NCI-H2107 (cell line): ENCODE data around the gene SEZ6L.
"Not testable (repeated sequence)": the region's sequence is repeated elsewhere in the genome, so short reads cannot be mapped to it uniquely, and the experiment has no call there.

Source experiments
- DNase-seq: peaks from one replicate; lab custom pipeline; 2025; lab: John Stamatoyannopoulos, UW

Gene SEZ6L

GRCh38 chr22:26383968-26384556 lies 214.8 kb downstream of the SEZ6L start:
- DNase-seq = no peak

DNA sequence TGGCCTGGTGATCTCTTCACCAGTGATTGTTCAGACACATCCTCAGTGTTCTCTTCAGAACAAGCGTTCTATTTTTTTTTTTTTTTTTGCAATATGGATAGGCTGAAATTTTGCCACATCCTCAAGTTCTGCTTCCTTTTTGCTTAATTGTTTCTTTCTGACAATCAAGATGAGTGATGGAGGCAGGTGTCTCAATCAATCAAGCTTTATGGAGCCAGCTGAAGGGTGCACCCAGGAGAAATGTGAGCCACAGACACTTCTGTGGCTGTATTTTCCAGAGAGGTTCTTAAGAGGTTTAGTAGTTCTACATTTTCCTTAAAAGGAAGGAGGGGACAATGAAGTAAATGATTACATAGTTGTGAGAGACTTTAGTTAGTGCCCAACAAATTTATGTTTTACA lies 215.9 kb downstream of the SEZ6L start:
- no peak for DNase-seq

DNA sequence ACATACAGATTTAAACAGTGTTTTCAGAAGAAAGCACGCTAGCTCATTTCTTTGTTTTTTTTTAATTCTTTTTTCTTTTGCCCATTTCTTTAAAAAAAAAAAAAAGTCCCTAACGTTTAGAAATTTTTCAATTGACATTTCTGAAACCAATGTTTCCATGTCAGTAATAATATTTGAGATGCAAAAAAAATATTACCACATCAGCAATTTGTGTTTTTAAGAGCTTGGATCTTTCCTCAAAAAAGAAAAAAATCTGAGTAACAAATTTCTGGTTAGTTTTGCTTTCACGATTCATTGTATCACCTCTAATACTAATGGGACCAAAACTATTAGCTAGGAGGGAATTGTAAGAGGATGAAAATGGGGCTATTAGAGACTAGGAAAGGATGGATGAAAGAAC lies 219.9 kb downstream of the SEZ6L start:
- DNase-seq = no peak

GRCh38 chr22:26391091-26391490 lies 221.8 kb downstream of the SEZ6L start:
- DNase-seq = no peak

GRCh38 chr22:26391623-26392022 lies 222.4 kb downstream of the SEZ6L start:
- no peak for DNase-seq

DNA sequence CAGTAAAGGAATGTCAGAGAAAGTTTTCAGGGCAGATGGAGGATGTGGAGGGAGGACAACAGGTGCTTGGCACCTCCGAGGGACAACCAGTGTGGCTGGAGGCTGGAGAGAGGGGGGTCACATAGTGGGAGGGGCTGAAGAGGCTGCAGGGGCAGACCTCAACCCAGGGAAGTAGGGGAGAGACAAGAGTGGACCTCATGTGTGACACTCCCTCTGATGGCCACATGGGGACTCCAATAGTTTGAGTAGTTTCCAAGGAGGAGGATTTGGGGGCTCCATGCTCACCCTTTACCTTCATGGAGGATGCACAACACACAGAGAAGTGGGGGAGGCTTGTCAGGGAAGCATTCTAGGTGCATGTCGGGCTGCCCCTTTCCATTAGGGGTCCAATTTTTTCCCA lies 224.7 kb downstream of the SEZ6L start:
- DNase-seq = no peak

DNA sequence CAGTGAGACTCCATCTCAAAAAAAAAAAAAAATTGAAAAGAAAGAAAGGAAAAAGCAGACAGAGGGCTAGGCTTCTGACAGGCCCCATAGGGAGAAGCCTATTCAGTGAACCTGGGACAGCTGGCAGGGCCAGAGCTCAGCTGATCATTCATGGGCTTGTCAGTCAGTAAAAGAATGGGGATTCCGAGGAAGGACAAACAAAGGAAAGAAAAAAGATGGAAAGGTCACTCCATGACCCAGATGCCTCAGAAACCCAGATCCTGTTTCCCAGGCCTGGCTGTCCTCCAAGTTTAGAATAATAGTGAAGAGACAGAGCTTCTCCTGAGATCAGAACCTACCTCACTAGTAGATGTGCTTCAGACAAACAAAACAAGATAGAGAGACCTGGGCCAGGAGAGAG lies 225.5 kb downstream of the SEZ6L start:
- no peak for DNase-seq

DNA sequence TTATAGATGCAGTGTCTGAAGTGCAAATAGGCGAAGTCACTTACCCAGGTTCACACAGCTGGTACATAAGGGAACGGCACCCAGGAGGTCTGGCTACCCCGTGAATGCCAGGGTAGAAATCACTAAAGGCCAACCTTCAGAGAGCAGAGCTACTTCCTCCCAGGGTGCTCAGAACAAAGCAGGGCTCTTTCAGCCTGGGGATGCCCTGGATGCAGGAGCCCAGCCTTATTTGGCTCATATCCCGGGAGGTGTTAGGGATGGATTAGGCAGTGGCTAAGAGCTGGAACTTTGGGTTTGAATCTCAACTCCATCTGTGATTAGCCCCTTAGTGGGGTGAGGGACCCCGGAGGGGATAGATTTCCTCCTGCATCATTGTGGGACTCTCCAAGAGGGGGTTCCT lies 226.7 kb downstream of the SEZ6L start:
- DNase-seq = no peak

DNA sequence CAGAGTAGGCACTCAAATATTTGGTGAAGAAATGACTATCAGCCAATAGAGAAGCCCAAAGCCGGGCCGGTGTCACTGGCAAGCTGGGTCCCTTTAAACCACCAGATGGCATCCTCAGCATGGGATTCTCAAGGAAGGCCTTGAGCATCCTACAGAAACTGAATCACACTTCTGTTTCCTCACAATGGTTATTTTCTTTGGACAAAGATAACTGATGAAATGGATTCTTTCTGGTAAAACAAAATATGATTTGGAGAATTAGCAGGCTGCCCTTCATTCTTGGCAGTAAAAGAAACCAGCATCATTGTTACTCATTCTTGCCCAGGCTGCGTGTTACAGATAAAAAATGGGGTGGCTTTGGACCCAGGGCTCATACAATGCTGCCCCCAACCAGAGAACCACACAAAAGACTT lies 229.5 kb downstream of the SEZ6L start:
- no peak for DNase-seq

DNA sequence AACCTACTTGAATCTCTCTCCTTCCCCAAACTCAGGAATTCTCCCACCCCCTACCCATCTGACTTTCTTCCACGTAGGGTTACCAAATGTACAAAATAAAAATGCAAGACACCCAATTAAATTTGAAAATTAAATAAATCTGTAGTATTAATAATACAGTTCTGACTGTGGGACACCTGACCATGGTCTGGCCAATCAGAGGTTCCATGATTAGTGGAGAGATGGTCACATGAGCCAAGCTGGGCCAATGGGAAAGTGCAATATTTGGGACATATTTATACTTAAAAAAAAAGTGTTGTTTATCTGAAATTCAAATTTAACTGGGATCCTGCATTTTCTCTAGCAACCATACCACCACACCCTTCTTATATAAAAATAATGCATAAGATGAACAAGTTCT lies 230.0 kb downstream of the SEZ6L start:
- DNase-seq = no peak

DNA sequence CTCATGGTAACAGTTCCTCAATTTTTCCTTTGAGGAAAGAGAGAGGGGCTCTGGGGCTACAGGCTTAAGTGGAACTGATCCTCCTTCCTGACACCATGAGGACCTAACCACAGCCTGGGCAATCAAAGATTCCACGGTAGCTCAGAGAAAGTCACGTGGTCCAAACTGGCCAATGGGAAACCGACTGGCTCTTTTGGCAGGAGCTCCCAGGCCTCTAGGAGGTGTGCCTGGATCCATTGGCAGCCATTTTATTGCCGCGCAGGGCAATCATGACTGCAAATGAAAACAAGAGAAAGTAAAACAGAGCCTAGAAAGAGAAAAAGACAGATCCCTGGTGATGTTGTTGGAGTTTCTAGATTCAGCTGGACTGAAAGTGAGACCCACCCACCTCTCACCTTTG lies 232.5 kb downstream of the SEZ6L start:
- no peak for DNase-seq

DNA sequence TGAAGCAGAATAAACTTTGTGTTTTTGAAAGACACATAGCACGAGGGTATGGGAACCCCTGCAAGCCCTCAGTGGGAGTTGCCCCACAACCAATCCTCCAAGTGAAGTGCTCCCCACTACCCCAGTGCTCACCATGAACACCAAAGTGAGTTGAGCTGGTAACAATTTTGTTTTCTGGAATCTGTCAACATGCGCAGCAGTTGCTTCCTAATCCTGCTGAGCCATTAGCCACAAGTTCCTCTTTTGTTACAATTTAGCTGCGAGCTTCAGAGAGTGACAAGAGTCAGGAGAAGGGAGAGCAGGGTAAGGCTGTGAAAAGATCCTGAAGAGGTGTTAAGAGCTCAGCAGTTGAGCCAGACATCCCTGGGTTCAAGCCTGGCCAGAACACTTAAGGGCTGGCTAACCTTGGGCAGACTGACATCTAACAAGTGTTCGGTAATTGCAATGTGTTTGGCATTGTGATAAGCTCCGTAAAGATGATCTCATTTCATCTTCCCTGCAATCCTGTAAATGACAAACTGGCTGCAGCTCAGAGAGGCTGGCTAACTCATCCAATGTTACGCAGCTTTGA lies 235.7 kb downstream of the SEZ6L start:
- DNase-seq = no peak

- no peak for DNase-seq
Observed at GRCh38 chr22:26406118-26406517, 236.9 kb downstream of the SEZ6L start.

DNA sequence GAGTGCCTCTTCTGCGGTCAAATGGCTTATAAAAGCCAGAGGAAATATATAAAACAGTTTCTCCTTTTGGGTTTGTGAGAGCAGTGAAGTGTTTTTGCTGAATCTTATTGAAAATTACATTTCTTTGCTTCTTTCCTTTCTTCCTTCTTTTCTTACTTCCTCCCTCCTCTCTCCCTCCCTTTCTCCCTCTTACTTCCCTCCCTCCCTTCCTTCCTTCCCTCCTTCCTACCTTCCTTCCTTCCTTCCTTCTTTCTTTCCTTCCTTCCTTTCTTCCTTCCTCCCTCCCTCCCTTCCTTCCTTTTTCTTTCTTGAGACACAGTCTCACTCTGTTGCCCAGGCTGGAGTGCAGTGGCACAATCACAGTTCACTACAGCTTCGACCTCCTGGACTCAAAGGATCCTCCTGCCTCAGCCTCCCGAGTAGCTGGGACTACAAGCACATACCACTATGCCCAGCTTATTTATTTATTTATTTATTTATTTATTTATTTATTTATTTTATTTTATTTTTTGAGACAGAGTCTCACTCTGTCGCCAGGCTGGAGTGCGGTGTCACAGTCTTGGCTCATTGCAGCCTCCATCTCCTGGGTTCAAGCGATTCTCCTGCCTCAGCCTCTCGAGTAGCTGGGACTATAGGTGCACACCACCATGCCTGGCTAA lies 239.4 kb downstream of the SEZ6L start:
- DNase-seq = not testable (repeated sequence)

DNA sequence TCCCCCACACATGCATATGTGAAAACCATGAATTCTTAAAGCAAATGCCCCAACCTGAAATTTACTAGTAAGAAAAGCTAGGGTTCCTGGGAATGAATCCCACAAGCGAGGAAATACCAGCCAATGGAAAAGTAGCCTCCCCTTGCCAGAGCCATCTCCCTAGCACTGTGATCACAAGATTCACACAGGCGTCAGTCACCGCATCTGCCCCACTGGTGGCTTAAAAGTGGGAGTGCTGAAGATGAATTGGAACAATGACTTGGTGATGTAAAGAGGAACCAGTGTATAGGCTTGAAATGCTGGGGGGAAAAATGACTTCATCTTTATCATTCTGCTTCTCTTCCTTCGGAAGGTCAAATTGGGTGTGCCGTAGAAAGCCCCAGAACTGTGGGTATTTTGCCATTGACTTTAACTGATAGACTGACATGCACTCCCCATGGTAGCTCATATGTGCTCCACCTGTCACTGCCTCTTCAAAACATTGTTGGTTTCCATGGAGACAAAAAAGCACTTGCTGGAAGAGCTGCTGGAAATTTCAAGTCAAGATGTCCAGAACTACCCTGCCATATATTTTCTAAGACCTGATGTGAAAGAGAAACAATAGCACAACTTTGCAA lies 240.6 kb downstream of the SEZ6L start:
- DNase-seq = no peak

DNA sequence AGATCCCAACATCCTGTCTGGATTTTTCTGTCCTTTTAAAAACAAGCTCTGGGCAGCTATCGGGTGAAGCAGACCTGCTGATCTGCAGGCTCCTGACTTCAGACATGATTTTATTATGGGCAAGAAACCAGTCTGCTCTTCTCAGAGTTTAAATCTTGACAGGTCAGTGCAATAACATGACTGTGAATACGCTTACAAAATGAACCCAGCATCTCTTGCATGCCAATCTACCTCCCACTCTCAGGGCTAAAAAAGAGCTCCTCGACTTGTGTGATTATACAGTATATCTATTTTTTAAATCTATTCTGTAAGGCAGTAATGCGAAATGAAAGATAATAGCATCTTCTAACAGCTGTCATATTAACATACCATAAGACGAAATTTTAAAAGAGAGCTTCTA lies 241.1 kb downstream of the SEZ6L start:
- no peak for DNase-seq

GRCh38 chr22:26414347-26414746 lies 245.1 kb downstream of the SEZ6L start:
- no peak for DNase-seq

DNA sequence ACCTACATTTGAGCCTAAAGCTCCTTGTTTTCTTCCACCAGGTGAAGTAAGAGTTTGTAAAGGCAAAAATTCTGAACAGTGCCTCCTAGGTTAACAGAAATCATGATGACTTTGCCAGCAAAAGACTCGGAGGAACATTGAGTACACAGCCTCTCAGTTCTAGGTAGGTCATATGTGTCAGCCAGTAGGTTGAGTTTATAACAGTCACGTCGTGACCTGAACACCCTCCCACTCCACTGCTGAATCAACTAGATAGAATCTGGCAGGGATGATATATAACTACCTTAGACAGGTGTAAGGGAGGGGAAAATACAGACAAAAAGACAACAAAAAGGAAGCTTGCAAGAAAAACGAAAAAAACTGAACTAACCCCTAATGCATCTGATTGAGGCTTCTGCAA lies 247.0 kb downstream of the SEZ6L start:
- no peak for DNase-seq

DNA sequence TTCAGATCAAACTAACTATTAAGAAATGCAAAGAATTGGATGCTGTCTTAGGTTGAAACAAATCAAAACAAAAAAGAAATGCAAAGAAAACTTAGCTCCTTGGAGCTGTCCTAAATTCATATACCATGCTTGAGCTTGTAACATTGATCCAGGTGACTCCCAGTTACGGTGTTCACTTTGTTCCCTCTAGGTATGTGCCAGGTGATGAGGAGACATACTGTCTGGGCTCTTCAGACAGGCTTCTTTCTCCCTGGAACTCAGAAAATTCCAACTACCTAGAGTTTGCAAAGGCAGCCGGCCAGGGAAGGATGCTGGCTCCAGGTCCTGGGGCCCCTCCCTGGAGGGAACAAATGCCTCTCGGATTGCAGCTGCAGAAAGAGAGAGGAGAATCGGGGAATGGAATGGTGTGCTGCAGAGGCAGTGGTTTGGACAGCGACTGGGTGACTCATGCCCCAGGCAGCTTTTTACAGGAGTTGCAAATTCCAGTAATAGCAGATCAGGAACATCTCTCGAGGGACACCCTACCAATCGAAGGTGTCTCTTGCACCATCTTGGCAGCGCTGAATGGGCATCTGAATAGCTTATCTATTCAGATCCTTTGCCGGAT lies 247.5 kb downstream of the SEZ6L start:
- DNase-seq = no peak

DNA sequence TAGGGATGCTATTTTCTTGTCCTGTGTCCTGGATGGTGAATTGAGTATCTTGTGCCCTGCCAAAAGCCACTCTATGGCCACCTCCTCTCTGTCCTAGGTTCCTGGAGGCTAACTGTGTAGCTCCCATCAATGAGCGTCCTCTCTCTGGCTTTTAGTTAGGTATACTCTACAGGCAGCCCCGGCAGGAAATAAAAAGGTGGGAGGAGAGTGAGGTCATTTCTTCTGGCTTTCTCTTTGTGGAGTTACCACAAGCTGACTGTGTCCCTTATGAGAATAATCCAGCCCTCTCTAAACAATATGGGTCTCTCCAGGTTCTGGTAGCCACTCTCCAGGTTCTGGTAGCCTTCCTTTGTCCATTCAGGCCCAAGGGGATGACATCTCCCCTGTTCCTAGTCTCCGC lies 248.1 kb downstream of the SEZ6L start:
- DNase-seq = no peak

DNA sequence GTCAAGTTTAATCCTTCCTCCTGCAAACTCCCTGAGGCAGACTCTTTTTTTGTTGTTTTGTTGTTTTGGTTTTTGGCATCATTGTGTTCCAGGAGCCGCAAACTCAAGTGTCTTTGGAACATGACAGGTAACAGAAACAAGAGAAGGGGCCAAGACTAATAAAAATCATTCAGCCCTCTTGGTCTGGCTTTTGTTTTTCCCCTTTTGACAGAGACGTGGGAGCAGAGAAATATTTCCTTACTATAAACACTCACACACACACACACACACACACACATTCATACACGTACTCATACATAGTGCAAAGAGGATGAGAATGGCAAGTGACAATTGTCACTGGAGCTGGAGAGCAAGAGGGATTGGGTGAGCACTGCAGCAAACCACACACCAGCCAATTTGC lies 249.4 kb downstream of the SEZ6L start:
- no peak for DNase-seq

- DNase-seq = no peak
Observed at GRCh38 chr22:26426924-26427323, 257.7 kb downstream of the SEZ6L start.
